ENCODE results near the gene ADGRG3. TPM values are rescaled to one million over a fixed set of nuclear protein-coding genes. Genes with fewer than 3 reads are reported as not detected.

Gene ADGRG3
- total and polyA plus RNA-seq, 2 of the 13 experiments (the other 11 are each of a cell fraction or from before 2014, with no cell fraction given) = 2.7 to 11.8 TPM

GRCh38 chr16:57736419-57737351 lies 68.6 kb downstream of the ADGRG3 start (continued):
- TF ChIP-seq ZNF343 (CRISPR knock-in tag; IDR thresholded peaks at IDR 0.05) (peak; percentile 100), ATF7 (IDR thresholded peaks at IDR 0.05) (peak; percentile 100), ATF7 (CRISPR knock-in tag; IDR thresholded peaks at IDR 0.05) (peak; percentile 98), KDM3A (CRISPR knock-in tag; IDR thresholded peaks at IDR 0.05; ENCODE audit: low read depth) (no peak), MYNN (CRISPR knock-in tag; IDR thresholded peaks at IDR 0.05; ENCODE audit: low read depth) (no peak), MNT (IDR thresholded peaks at IDR 0.05) (no peak), ZFP91 (CRISPR knock-in tag; IDR thresholded peaks at IDR 0.05; ENCODE audit: borderline replicate concordance) (0 out of 2 replicates have a peak, but pooled peaks have one; percentile 51), THAP8 (CRISPR knock-in tag; IDR thresholded peaks at IDR 0.05; ENCODE audit: borderline replicate concordance) (no peak), BHLHE40 (IDR thresholded peaks at IDR 0.05; ENCODE audit: low read length) (peak; percentile 66), ATM (IDR thresholded peaks at IDR 0.05; ENCODE audit: borderline replicate concordance) (no peak), XBP1 (CRISPR knock-in tag; IDR thresholded peaks at IDR 0.05) (0 out of 2 replicates have a peak, but pooled peaks have one; percentile 47), FOXM1 (CRISPR knock-in tag; IDR thresholded peaks at IDR 0.05) (no peak), ZNF550 (CRISPR knock-in tag; IDR thresholded peaks at IDR 0.05; ENCODE audit: borderline replicate concordance) (no peak), ZSCAN31 (CRISPR knock-in tag; IDR thresholded peaks at IDR 0.05; ENCODE audit: low read depth) (peak; percentile 64; the same call in 1 of the 2 replicates), FUBP1 (CRISPR knock-in tag; IDR thresholded peaks at IDR 0.05; ENCODE audit: borderline replicate concordance) (no peak), ZMYM4 (CRISPR knock-in tag; IDR thresholded peaks at IDR 0.05) (no peak; the same call in 1 of the 2 replicates), ZNF775 (CRISPR knock-in tag; IDR thresholded peaks at IDR 0.05; ENCODE audit: borderline replicate concordance) (no peak), ZNF451 (CRISPR knock-in tag; IDR thresholded peaks at IDR 0.05) (no peak), ZNF160 (CRISPR knock-in tag; IDR thresholded peaks at IDR 0.05) (0 out of 2 replicates have a peak, but pooled peaks have one; percentile 43), GFI1 (CRISPR knock-in tag; IDR thresholded peaks at IDR 0.05; ENCODE audit: borderline replicate concordance) (no peak; the same call in 1 of the 2 replicates), THAP7 (CRISPR knock-in tag; IDR thresholded peaks at IDR 0.05) (no peak), ELF1 (CRISPR knock-in tag; IDR thresholded peaks at IDR 0.05) (peak; percentile 37; the same call in 1 of the 2 replicates), AGO2 (optimal IDR thresholded peaks at IDR 0.05; ENCODE audit: low read depth, low read length) (no peak)

Data from HepG2 (cell line).